K562 (cell line): ENCODE measurements around the gene ZNF17. TPM values are rescaled to one million over a fixed set of nuclear protein-coding genes. Genes with fewer than 3 reads are reported as not detected.

Experiments
- ATAC-seq: fragments of 200-7000 bp; cut with Tn5 transposase; 3 replicates; pipeline ENCODE4 v1.9.1; 2020; ENCODE audit warnings: moderate library complexity
- BruUV-seq: library from RNA; stranded (reverse); fragments of 400-500 nt; replicated peaks from 2 replicates; lab custom pipeline; 2021; lab: Mats Ljungman, UMichigan
- CTCF ChIA-PET: fragments of 300-600 bp; formaldehyde crosslinking; extraction: SDS; loops from one replicate; lab custom pipeline; 2021; ENCODE audit warnings: low intra/inter-chr PET ratio; lab: Yijun Ruan, JAX
- POLR2A ChIA-PET: fragments of 300-600, 350-650 bp; sonication (Branson Sonifier 250); formaldehyde crosslinking; extraction: SDS; loops from one replicate; lab custom pipeline; 2021; ENCODE audit warnings: antibody characterized with exemption, inconsistent platforms; lab: Yijun Ruan, JAX
- DNase-seq, 4 experiments: peaks; one replicate each; pipeline versions ENCODE4 v3.0.0 to v3.0.0-alpha.2; 2011 to 2018; ENCODE audit warnings: low spot score in 3 of 4, mixed read lengths in 3 of 4; ENCODE audit errors: extremely low read depth in 1 of 4
- FAIRE-seq: peaks from 2 replicates; lab custom pipeline; 2011; peaks lifted over from hg19 to GRCh38; lab: Jason Lieb, UNC
- H2AFZ ChIP-seq: 2 replicates; pipeline ENCODE4 v1.6.0; 2011; ENCODE audit warnings: low read depth, low read length, control low read depth, inconsistent platforms
- H3K27ac ChIP-seq: fragments of 200-600 bp; 3 replicates; pipeline ENCODE4 v1.8.0; 2011; ENCODE audit warnings: low read depth, mild to moderate bottlenecking, control low read depth, inconsistent platforms, low read length, moderate library complexity, mixed read lengths; ENCODE audit errors: extremely low read depth
- H3K27me3 ChIP-seq, 2 experiments: fragments of 300-600 bp in 1 of 2; 2 replicates in 1 of 2; 3 replicates in 1 of 2; pipeline versions ENCODE4 v1.6.0 to v1.8.0; 2011; ENCODE audit warnings: inconsistent platforms in 2 of 2, low read length in 2 of 2, mild to moderate bottlenecking in 1 of 2, mixed read lengths in 1 of 2, moderate library complexity in 1 of 2; ENCODE audit not compliant: control insufficient read depth in 2 of 2, insufficient read depth in 2 of 2
- H3K36me3 ChIP-seq: fragments of 300-600 bp; 3 replicates; pipeline ENCODE4 v1.8.0; 2011; ENCODE audit warnings: mild to moderate bottlenecking, low read length, inconsistent platforms; ENCODE audit not compliant: control insufficient read depth, insufficient read depth
- H3K4me1 ChIP-seq, 2 experiments: fragments of 200-600 bp in 1 of 2; replicated peaks in 1 of 2; 2 replicates in 1 of 2; 3 replicates in 1 of 2; pipeline versions ENCODE4 v1.5.1 to v1.8.0; 2011; ENCODE audit warnings: inconsistent platforms in 2 of 2, low read length in 2 of 2, mild to moderate bottlenecking in 1 of 2, mixed read lengths in 1 of 2, moderate library complexity in 1 of 2; ENCODE audit not compliant: control insufficient read depth in 2 of 2, insufficient read depth in 2 of 2
- H3K4me2 ChIP-seq: 2 replicates; pipeline ENCODE4 v1.6.1; 2011; ENCODE audit warnings: low read length, control low read depth, inconsistent platforms, mixed read lengths; ENCODE audit not compliant: insufficient read depth
- H3K4me3 ChIP-seq: fragments of 200-600 bp; sonication (generic), shearing (Covaris generic); 2 replicates; pipeline ENCODE4 v1.5.1; 2016; ENCODE audit warnings: control low read depth, inconsistent platforms
- H3K79me2 ChIP-seq: fragments of 200-600 bp; 3 replicates; pipeline ENCODE4 v1.8.0; 2011; ENCODE audit warnings: low read length, inconsistent platforms; ENCODE audit not compliant: control insufficient read depth, insufficient read depth
- H3K9ac ChIP-seq, 2 experiments: 2 replicates each; pipeline versions ENCODE4 v1.6.0 to v1.6.1; 2011; ENCODE audit warnings: low read depth in 2 of 2, low read length in 2 of 2, control low read depth in 1 of 2, inconsistent platforms in 1 of 2, mild to moderate bottlenecking in 1 of 2, mixed read lengths in 1 of 2; ENCODE audit not compliant: insufficient read depth in 1 of 2
- H3K9me1 ChIP-seq: one replicate; pipeline ENCODE4 v1.6.0; 2011; ENCODE audit warnings: inconsistent platforms, mild to moderate bottlenecking, low read length, moderate library complexity; ENCODE audit not compliant: control insufficient read depth, insufficient read depth
- H3K9me3 ChIP-seq: replicated peaks from 2 replicates; pipeline ENCODE4 v1.5.1; 2011; ENCODE audit warnings: low read depth, low read length, inconsistent platforms; ENCODE audit not compliant: control insufficient read depth, insufficient read depth
- H4K20me1 ChIP-seq: replicated peaks from 2 replicates; pipeline ENCODE4 v1.6.1; 2011; ENCODE audit warnings: low read length, inconsistent platforms, mixed read lengths; ENCODE audit not compliant: control insufficient read depth, insufficient read depth
- BCOR ChIP-seq: fragments of 450-650 bp; IDR thresholded peaks from 2 replicates; pipeline ENCODE4 v1.6.1; 2016
- KDM1A ChIP-seq, 2 experiments: fragments of 450-650 bp; IDR thresholded peaks; 2 replicates each; pipeline ENCODE4 v1.6.1; 2016; ENCODE audit warnings: mild to moderate bottlenecking in 2 of 2
- MAZ ChIP-seq, 2 experiments: fragments of 450-650 bp in 1 of 2; sonication (generic) in 1 of 2; formaldehyde crosslinking; IDR thresholded peaks in 1 of 2; conservative IDR thresholded peaks in 1 of 2; 2 replicates each; pipeline versions ENCODE4 v1.4.0 to v1.5.0; 2020; ENCODE audit warnings: mild to moderate bottlenecking in 1 of 2, missing genetic modification reagents in 1 of 2
- NFRKB ChIP-seq: fragments of 450-650 bp; IDR thresholded peaks from 2 replicates; pipeline ENCODE4 v1.6.1; 2016; ENCODE audit warnings: low read depth
- RB1 ChIP-seq: fragments of 450-650 bp; IDR thresholded peaks from 2 replicates; pipeline ENCODE4 v1.6.1; 2017; ENCODE audit warnings: low read depth, mild to moderate bottlenecking
- TAF15 ChIP-seq: fragments of 200-400 bp; formaldehyde crosslinking; IDR thresholded peaks from 2 replicates; pipeline ENCODE4 v1.6.1; 2017; ENCODE audit warnings: mild to moderate bottlenecking, low read depth, low read length, moderate library complexity
- ZNF695 ChIP-seq: fragments of 450-650 bp; formaldehyde crosslinking; IDR thresholded peaks from 2 replicates; pipeline ENCODE4 v1.4.0; 2020; ENCODE audit warnings: mild to moderate bottlenecking, moderate library complexity
- WGBS: fragments of 100-300 bp; shearing (Covaris generic); methylation state at CpG from one replicate; pipeline ENCODE4 v1.1.6; 2016; ENCODE audit warnings: low coverage, mixed read lengths; ENCODE audit not compliant: insufficient coverage; ENCODE audit errors: missing lambda C conversion rate; 5-methylcytosine and 5-hydroxymethylcytosine counted together
- in situ Hi-C: fragments of 300-500 bp; cut with MboI; formaldehyde crosslinking; loops from 4 replicates; pipeline ENCODE4 v1.15.0; 2018; ENCODE audit warnings: inconsistent platforms, mixed read lengths
- intact Hi-C: fragments of 100-400 bp; cut with micrococcal nuclease; formaldehyde crosslinking; loops from 2 replicates; pipeline ENCODE4 v1.14.2; 2022
- polyA plus RNA-seq, 8 experiments: library from polyadenylated mRNA; depleted of rRNA in 4 of 8; stranded (reverse) in 5 of 8; unstranded in 3 of 8; fragments of >200 nt; fragmentation: Nextera tagmentation in 2 of 8; fragmentation: Illumina TruSeq in 1 of 8; extraction: Ambion mirVana in 2 of 8; extraction: Trizol in 1 of 8; gene quantifications; 2 replicates each; pipeline versions ENCODE4 v1.2.1 to v1.2.3, GENCODE V29; 2011 to 2014; ENCODE audit warnings: inconsistent platforms in 1 of 8, missing spikeins in 1 of 8
- total RNA-seq, 7 experiments: library from RNA; depleted of rRNA in 6 of 7; stranded (reverse); fragments of >200 nt in 6 of 7; fragmentation: Illumina TruSeq in 2 of 7; extraction: Trizol in 2 of 7; gene quantifications; 2 replicates each; pipeline versions ENCODE4 v1.2.1 to v1.2.3, GENCODE V29; 2011 to 2021; ENCODE audit warnings: low replicate concordance in 1 of 7

ZNF17 gene
- total and polyA plus RNA-seq, 9 of the 15 experiments (the other 6 are each of a cell fraction or from before 2014, with no cell fraction given), result 5.3 to 8.6 (median 6.5) TPM

GRCh38 chr19:57434386-57435061 lies 23.6 kb downstream of the ZNF17 start:
- 44% methylated on average over 14 of the region's 15 CpGs for WGBS
- Histone ChIP-seq H3K4me1 (peaks cover 5 to 9% of the 10 kb centered on the region in 2 experiments; a peak in 3 of 5 replicates), H2AFZ (peak overlapping the region; percentile 90), H3K4me2 (peak overlapping the region; percentile 88), H3K27me3 (no peaks in the 10 kb centered on the region), H3K4me3 (peak overlapping the region; percentile 78), H3K9me3 (peaks cover 2% of the 10 kb centered on the region), H4K20me1 (0 out of 2 replicates have a peak, but pooled peaks cover 8% of the 10 kb centered on the region), H3K9ac (peak overlapping the region; percentile 72 to 91), H3K27ac (peak overlapping the region; percentile 51), H3K79me2 (peaks cover 40% of the 10 kb centered on the region), H3K9me1 (no peaks in the 10 kb centered on the region), H3K36me3 (peaks cover 17% of the 10 kb centered on the region; the same call in 2 of the 3 replicates)
- peak in 1 of 4 experiments; percentile 9 for DNase-seq
- ATAC-seq, result peak; percentile 7
- ChIA-PET POLR2A (interaction anchor here (0.5 to 0.6 kb wide), 2 partner anchors 11 to 201 kb away, joined by 3 read pairs; no protein-coding TSS in a partner anchor), CTCF (no interaction called here)
- in situ Hi-C loops (no loop called here), intact Hi-C loops (loop anchor here (1.0 kb wide), 1 partner anchor 154 kb away; the partner anchor contains the start of gene ZNF460)
- FAIRE-seq, result no peak
- TSS peak; percentile 88 for BruUV-seq
- no peak for TF ChIP-seq ZNF695 (CRISPR knock-in tag)
- no peak for TF ChIP-seq TAF15
- TF ChIP-seq KDM1A (IDR thresholded peaks at IDR 0.05), result peak in 1 of 2 experiments; percentile 23; a peak in 1 of 4 replicates
- TF ChIP-seq NFRKB, result peak; percentile 50; the same call in 1 of the 2 replicates
- 0 out of 2 replicates have a peak, but pooled peaks have one; percentile 3 for TF ChIP-seq RB1
- TF ChIP-seq MAZ (CRISPR knock-in tag; conservative IDR thresholded peaks at IDR 0.05 in 1 of 2, IDR thresholded peaks at IDR 0.05 in 1 of 2), result peak in 1 of 2 experiments; percentile 25; a peak in 1 of 4 replicates
- peak; percentile 63; the same call in 1 of the 2 replicates for TF ChIP-seq BCOR
- TF ChIP-seq, all 486 proteins: peak for 5
